NCI-H146 treated with DMSO at 0.1 percent for 48 hours (cell line): ENCODE data around the gene CLRN3.

Experiments
- DNase-seq: peaks from one replicate; lab custom pipeline; 2025; ENCODE audit not compliant: unreplicated experiment; lab: John Stamatoyannopoulos, UW

The CLRN3 gene

DNA sequence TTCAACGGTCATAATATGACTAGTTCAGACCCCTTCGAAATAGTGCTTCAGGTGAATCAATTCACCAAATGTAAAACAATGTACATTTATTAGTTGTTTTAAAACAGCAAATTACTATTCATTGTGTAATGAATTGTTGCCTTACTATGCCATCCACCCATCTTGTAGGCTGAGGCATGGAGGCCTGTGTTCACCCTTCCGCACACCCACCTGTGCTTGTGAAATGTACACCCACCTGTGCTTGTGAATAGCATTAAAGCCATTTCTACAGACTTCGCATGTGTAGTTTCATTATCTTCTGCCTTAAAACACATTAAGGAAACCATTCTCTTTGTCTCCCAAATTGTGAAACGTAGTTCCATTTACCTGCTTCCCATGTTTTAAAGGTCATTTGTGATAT is 16.8 kb downstream of the CLRN3 start:
- no peak for DNase-seq

DNA sequence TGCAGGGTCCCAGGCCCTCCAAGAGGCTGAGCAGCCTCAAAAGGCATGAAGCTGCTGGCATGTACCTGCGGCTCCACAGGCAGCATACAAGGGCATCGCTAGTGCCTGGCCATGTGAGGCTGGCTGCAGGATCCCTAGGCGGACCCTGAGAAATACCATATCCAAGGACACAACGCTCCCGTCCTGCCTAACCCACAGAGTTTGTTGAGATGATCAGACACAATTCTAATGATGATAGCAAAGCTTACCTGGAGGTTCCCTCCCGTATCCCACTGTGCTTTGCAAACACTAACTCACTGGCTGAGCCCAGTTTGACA is 17.3 kb downstream of the CLRN3 start:
- DNase-seq = no peak

DNA sequence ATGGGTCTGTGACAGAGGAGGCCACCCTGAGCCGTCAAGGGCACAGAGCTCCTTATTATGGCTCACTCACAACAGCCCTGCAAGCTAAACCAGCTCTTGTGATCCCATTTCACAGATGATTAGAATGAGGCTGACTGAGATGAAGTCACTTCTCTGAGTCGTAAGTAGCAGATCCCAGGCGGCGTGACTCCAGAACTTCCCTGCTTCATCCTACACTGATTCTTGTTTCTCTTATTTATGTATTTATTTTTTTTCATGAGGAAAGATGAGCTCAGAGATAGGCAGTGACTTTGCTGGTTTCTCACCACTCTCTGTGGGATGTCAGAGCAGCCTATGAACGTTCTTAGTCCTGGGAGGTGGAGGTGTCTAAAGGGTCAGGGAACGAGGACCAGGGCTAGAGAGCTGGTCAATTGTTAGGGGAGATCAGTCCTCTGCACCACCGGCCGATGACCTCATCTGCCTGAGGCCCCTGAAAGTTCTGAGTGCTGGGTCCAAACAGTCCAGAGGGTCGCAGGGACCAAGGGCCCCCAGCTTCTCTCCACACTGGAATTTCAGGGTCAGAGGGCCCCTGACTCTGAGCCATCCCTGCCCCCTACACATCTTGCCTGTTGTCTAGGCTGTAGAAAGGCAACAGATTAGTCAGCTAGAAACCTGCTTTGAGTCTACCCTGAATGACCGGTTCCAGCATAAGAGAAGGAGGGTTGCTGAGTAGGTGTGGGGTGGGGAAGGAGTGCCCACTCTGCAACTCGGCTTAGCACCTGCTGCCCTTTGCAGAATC is 17.9 kb downstream of the CLRN3 start:
- DNase-seq = no peak

DNA sequence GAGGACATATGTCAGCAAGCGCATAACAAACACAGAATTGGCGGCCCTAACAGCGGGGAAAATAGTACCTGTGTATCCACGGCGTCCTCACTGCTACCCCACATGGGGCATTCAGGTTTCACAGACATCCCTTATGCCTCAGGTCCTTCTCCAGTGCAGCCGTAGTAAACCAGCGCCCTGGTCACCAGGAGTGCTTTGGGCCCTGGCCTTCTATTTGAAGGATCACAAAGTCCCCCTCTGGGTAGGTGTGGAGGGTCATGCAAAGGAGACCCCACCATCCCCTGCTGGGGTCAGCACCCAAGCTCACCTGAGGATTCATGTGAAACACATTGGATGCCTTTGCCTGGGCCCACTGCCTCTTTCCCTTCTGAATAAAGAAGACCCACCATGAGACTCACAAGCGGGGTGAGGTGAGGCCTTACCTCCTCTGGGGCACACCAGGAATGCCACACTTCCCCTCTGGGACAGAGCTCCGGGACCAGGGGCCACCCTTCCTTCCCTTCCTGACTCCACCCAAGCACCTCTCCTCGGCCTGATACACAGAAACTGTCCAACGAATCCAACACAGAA is 18.8 kb downstream of the CLRN3 start:
- DNase-seq = no peak

GRCh38 chr10:127872871-127873600 is 19.7 kb downstream of the CLRN3 start:
- DNase-seq = no peak

- DNase-seq = no peak
Measured at GRCh38 chr10:127872011-127872761, 20.6 kb downstream of the CLRN3 start.

- DNase-seq = no peak
Measured at GRCh38 chr10:127871631-127872010, 21.1 kb downstream of the CLRN3 start.

- DNase-seq = no peak
Measured at GRCh38 chr10:127869329-127869728, 23.4 kb downstream of the CLRN3 start.

- no peak for DNase-seq
Measured at GRCh38 chr10:127867805-127868204, 24.9 kb downstream of the CLRN3 start.

DNA sequence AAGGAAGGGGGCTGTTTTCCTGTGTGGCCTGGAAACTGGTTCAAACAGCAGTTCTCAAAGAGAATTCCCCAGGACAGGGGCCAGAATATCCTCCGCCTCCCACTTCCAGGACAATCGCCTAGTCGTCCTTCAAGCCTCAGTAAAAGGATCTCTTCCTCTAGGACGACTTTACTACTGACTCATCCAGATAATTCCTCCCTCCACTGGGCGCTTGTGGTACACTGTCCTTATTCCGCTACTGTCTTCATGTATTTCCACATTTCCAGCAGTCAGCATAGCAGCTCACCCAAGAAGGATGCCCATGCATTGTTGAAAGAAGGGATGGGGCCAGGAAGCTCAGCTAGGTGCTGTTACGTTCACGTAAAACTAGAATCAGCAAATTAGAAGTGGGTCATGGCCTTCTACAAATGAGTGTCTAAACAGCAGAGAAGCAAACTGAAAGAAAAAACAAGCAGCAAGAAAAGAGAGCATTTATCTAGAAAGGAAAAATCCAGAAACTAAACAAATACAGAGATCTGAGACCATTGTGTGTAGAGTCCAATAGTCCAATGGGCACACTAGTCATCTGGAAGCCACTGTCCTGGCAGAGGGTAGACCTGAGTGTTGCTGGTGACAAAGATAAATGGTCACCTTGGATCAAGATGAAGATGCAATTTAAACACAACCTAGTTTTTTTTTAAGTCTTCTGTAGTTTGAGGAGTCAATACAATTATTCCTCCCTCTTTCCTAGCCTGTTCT is 26.3 kb downstream of the CLRN3 start:
- no peak for DNase-seq

GRCh38 chr10:127863231-127863825 is 29.4 kb downstream of the CLRN3 start:
- DNase-seq = no peak

DNA sequence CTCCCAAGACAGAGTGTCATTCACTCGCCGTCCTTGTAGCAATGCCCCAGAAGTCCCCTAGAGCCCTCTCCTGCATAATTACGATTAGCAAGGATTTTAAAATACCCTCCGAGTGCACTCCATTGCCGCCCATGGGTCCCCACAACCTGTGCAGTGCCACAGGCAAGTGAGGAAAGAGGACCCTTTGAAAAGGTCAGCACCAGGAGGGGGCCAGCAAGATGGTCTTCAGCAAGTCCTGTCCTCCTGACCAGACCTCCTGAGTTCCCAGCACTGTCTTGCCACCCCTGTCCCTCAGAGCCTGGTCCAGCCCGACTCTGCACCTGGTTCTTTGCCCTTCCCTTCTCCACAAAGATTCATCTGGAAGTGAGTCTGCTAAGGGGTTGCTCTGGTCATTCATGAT is 32.1 kb downstream of the CLRN3 start:
- no peak for DNase-seq

DNA sequence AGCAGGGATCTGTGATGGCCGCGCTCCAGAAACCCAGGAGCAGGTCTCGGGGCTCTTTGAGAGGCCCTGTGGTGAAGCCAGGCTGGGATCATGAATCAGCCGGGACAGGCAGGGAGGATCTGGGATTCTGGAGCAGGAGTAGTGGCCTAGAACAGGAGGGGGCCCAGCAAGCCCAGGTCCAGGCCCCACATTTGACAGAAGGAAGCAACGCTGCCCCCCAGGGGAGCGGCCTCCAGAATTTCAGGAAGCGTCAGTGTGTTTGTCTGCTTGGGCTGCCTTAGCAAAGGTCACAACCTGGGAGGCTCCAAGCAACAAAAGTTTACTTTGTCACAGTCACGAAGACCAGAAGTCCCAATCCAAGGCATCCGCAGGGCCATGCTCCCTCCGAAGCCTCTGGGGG is 36.8 kb downstream of the CLRN3 start:
- no peak for DNase-seq

- DNase-seq = no peak
Measured at GRCh38 chr10:127855591-127855881, 37.2 kb downstream of the CLRN3 start.

GRCh38 chr10:127854769-127855590 is 37.8 kb downstream of the CLRN3 start:
- DNase-seq = no peak

DNA sequence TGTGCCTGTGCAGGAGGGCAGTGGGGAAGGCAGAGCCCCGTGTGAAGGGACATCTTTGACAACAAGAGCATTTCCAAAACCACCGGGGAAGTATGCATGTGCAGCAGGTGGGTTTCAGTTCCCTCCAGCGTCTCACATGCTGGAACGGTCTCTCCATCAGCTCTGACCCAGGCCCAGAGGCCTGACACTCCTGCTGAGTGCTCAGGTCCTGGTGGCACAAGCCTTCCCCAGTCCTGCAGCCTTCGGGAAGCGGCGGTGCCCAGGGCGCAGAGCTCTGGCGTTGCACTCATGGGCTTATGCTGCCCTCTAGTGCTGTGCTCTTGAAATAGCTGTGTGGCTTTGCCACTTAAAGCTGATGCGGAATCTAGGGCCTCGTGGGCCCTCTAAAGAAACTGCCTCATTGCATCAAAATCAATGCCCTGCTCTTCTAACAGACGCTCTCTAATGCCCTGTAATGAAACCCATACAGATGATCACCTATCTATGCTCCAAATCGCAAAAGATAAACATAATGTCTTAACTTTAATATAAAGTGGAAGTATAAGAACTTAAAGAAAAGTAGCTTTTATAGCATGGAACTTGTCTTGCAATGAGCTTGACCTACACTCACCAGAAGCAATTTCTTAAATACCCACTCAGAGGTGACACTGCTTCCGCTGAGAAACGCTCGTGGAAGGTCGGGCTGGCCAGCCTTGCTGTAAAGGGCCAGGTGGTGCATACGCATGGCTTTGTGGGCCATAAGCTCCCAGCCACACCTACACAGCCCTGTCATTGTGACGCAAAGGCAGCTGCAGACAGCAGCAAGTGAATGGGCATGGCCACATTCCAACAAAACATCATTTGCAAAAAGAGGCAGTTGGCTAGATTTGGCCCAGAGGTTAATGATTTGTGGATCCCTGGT is 38.6 kb downstream of the CLRN3 start:
- peak; percentile 5 for DNase-seq

DNA sequence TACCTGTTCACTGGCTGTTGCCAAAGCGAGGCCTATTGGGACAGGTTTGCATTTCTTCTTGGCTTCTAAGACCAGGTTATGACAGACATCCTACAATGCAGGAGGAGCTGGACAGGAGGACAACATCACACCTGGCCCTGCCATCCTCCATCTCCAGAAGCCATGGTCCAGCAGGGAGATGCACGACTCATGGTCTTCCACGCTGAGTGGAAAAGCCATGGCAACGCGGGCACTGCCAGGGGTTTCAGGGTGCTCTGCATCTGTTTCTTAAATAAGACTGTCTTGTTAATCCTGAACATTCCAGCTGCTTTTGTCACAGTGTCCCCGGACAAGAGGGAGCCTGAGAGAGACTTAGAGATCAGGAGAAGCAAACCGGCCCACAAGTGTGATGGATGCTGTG is 40.3 kb downstream of the CLRN3 start:
- no peak for DNase-seq

- no peak for DNase-seq
Measured at GRCh38 chr10:127851661-127852194, 41.0 kb downstream of the CLRN3 start.

DNA sequence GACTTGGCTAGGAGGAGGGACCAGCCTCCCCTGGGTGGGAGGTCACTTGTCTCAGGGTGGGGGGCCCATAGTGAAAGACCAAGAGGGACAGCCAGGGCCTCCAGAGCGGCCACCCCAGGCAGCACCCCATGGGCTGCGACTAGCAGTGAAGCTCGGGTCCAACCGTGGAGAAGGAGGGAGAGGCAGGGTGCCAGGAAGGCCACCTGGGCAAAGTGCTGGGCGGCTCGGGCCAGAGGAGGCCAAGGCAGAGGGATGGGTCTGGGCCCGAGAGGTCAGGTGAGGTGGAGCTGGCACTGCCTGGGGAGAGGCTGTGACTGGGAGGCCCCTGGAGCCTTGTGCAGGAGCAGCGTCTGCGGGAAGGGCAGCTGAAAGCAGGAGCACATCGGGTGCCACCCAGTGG is 41.8 kb downstream of the CLRN3 start:
- no peak for DNase-seq
